HG03558 (cell line): ENCODE results near the gene IQCF6.
"Not testable (repeated sequence)": the region's sequence is repeated elsewhere in the genome, so short reads cannot be mapped to it uniquely, and the experiment has no call there.

Experiments
- ATAC-seq: cut with Tn5 transposase; IDR thresholded peaks from one replicate; pipeline ENCODE4 v1.9.1; 2021; ENCODE audit warnings: moderate number of reproducible peaks; ENCODE audit not compliant: unreplicated experiment; ENCODE audit errors: extremely low read depth

IQCF6 gene

DNA sequence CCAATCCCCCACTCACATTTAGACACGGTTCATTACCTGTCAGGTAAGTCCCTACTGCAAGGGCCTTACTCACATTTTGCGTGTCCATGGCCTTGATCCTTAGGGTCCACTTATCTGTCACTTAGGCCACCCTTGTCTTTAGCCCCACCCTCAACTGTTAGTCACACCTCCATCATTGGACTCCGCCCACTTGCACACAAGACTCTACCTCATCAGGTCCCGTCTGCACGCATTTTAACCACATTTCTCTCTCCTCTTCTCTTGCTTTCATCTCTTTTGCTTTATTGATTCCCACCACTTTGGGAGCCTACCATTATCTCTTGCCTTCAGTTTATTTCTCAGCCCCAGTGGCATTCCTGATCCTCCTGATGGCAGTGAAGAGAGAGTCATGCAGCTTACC is at the start of gene IQCF6:
TSS of gene IQCF6 (minus strand) at position 101 of the 400 bp plus-strand sequence. CDS start at position 88, 13 bp downstream.
- no peak for ATAC-seq

DNA sequence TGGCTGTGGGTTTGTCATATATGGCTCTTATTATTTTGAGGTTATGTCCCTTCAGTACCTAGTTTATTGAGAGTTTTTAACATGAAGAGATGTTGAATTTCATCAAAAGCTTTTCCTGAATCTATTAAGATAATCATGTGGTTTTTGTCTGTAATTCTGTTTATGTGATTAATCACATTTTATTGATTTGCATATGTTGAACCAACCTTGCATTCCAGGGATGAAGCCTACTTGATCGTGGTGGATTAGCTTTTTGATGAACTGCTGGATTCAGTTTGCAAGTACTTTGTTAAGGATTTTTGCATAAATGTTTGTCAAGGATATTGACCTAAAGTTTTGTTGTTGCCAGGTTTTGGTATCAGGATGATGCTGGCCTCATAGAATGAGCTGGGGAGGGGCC is 49.3 kb upstream of the IQCF6 start:
- ATAC-seq, result no peak

DNA sequence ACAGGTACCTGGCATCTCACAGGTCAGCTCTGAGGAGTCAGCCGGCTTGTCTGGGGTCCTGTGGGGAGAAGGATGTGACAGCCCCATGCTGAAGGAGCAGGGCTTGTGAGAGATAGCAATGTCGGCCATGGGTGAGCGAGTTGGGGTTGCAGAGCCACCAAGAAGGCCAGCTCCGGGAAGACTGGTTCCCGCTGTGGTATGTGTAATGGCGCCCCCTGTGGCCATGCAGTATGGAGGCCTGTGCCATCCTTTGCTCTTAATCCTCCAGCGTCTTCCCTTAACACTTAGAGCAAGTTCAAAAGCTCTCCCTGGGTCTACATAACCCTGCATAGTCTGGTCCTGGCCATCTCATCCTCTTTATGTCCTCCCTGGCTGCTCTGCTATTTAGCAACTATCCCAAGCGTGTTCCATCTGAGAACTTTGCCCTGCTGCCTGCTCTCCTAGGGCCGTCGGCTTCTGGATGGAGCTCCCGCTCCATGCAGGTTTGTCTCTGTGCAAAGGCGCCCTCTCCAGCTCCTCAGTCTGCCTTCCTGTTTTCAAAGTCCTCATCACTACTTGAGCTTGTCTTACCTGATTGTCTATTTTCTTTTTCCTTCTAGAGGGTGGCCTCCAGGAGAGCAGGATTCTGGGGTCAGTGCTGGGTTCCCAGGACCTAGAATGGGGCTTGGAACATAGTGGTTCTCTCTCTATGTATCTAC is 40.8 kb upstream of the IQCF6 start:
- ATAC-seq, result no peak

DNA sequence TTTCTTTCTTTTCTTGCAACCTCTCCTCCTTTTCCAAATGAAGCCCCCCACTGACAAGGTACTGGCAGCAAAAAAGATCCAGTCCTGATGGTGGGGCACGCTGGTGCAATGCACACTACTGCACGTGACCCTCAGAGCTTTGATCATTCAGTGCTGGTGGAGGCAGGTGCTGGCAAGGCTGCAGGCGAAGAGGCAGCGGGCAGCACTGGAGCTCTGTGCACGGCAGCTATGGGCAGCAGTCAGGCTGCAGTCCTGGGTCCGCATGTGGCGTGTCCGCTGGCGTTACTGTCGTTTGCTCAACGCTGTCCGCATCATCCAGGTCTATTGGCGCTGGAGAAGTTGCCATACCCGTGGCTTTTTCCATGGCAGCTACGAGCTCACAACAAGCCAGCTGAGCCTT is 40.1 kb upstream of the IQCF6 start:
- no peak for ATAC-seq

DNA sequence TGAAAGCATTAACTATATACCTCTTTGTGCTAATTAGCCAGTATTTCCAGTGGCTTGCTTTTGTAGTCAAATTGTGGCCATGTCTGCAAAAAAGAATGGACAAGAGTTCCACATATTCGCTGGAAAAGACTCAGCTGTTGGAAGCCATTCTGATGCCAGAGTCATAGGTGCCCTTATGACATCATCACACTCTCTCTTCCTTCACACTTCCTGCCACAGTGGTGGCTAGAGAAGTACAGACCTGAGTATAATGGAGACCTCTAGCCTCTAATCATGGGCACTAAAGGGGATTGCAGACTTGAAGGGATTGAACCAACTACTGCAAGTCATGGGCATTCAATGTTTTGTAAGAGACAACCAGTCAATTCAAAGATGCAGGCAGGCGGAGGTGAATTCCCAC is 38.3 kb upstream of the IQCF6 start:
- no peak for ATAC-seq

DNA sequence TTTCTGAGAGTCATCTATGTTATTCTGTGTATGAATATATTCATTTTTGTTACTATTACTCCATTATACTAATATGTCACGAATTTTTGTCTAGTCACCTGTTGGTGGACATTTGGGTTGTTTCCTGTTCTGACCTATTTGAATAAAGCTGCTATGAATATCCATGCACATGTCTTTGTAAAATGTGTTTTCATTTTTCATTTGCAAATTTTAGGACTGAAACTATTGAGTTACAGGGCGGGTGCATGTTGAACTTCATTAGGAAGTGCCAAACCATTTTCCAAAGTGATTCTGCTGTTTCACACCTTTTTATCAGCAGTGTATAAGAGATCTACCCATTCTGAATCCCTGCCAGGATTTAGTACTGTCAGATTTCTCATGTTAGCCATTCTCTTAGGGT is 37.7 kb upstream of the IQCF6 start:
- no peak for ATAC-seq

DNA sequence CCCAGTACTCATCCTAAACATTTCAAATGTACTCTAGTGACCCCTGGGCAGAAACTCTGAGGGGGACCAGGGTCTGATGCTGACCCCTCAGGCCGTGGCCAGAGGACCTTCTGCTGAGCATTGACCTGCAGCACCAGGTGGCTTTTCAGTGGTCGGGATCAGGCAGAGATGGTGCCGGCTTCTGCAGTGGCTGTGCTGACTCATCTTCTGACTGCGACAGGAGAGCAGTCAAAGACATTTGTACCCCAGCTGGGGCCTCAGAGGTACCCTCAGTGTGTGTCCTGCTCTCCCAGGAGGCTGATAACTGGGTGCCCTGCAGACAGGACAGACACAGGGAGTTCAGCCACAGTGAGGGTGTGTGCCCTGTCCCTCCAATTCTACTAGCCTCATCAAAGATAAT is 36.6 kb upstream of the IQCF6 start:
- no peak for ATAC-seq

DNA sequence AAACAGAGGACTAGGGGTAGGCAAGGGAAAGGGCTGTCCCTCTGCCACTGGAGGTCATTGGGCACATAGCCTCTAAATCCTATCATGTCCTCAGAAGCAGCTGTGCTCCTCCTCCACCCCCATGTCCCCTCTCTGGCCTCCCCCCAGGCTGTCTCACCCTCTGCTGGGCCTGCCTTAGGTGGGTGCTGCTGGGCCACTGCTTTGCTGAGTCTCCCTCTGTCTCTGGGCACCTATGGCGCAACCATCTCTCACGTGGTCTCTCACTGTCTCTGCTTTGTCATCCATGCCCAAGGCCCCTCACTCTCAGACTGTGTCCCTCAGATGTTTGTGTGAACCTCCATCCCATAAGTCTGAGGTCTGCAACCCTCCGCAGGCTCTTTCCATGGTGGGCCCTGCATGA is 35.0 kb upstream of the IQCF6 start:
- ATAC-seq, result no peak

DNA sequence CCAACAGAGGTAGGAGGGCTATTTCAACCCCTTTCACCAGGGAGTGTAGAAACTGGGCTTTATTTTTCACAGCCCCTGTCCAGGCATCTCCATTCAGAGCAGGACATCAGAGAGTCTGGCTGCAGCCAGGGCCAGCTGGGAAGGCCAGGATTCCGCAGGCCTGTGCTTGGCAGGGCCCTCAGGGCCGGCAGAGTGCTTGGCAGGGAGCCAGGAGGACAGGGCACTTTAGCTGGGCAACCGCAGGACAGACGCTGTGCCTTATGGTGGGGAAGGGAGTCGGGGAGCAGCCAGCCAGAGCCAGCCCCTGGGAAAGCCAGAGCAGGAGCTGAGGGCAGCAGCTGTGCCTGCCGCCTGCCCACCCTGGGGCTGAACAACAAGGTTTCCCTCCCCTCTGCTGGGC is 34.5 kb upstream of the IQCF6 start:
- no peak for ATAC-seq

DNA sequence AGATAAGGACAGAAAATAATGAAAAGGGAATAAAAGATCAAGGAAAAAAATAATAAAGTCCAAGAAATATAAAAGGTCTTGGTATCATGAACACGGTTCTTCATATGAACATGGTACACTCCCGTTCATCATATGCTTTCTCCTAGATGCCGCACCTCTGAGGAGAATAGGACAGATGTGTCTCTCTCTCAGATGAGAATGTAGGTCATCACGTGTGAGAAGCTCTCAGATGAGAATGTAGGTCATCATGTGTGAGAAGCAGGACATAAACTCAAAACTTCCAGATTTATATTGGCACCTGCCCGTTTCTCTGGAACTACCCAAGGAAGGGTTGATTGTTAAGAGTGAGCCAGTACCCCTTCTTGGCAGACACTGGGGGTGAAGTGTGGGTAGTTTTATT is 29.9 kb upstream of the IQCF6 start:
- ATAC-seq, result no peak

DNA sequence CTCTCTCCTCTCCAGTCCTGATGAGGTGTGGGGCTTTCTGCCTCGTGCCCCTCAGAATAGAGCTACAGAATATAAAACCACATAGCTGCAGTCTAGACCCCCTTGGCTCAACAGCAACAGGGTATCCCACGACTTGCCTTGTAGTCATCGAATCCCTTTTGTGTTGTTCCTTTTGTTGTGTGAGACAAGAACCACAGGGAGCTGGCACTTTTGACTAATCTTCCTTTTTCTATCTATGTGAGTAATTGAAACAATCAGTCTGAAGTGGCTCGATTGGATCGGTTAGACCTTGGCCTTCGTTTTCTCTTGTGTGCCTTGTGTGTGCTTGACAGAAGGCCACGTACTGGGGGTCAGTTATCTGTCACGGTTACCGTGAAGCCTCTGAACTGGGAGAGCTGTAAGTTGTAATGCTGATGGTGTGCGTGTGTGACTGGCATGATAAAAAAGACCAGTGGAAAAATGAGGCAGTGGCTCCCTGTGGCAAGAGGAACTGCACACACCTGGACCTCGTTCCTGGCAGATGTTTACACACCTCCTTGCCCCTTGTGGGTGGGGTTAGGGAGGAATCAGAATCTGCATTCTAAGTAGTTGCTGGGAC is 23.2 kb upstream of the IQCF6 start:
- no peak for ATAC-seq

DNA sequence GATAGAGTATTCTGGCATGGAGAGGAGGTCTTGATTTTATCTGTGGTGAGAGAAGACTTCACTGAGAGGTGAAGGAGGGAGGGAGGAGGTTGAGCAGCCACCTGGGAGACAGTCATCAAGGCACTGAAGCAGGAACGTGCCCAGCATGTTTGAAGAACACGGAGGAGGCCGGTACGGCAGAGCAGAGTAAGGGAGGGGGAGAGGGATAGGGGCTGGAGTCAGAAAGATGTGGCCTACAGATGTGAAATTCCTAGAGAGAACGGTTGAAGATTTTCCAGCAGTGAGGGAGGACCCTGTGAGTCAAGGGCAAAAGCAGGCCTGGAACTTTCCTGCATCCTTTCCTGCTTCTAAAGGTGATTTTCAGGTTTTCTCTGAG is 21.7 kb upstream of the IQCF6 start:
- no peak for ATAC-seq

DNA sequence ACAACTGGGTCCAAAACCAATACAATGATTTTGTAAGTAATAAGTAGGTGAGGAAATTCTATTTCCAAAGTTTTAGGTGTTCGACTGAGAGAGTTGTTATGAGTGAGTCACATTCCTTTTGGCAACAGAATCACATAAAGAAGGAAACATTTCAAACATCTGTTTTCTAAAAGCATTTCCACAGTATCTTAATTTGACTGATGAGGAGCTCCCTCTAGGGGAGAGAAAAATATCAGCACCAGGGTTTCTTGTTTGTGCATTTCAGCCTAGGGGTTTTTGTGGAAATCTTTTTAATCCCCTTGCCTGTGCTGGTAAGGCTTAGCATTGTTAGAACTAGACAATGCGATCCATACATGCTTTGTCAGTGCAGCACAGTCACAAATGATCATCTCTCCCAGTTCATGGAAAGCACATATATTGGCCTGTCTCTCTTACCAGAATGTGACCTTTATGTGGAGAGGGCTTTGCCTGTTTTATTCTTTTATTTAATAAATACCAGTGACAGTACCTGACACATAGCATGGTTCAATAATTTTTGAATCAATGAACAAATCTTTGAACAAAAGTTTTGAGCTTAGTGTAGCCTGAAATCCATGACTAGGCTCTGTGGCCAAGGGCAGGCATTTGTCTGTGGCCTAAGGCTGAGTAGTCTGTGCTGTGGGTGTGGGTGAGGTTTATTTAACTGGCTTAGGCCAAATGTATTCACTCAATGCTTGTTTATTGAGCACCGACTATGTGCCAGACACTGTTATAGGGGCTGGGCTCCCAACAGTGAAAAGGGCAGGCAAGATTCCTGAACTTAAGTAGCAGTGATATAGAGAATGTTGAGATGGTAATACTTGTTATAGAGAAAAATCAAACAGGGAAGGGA is 21.1 kb upstream of the IQCF6 start:
- ATAC-seq, result no peak

DNA sequence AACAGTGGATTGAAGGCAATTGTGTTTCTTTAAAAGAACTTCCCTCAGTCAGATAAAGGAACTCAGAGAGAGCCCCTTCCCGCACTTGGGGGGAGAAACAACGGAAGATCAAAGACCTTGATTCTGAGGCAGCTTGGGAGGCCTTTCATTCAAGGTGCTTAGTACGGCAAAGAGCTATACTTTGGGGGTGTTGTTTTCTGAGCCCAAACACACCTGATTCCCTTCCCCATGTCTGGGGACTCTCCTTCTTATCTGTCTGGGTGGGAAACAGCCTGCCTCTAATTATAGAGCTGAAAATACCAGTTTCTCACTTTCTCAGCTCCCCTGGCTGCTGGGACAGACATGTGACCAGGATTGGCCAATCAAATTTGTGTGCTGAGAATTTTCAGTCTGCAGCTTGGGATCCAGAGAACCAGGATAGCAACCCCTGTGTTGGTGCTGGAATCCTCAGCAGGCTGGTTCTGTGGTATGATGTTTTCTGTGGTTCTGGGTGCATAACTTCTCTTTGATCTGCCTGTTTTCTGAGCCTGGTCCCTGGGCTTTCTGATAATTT is 19.4 kb upstream of the IQCF6 start:
- no peak for ATAC-seq

DNA sequence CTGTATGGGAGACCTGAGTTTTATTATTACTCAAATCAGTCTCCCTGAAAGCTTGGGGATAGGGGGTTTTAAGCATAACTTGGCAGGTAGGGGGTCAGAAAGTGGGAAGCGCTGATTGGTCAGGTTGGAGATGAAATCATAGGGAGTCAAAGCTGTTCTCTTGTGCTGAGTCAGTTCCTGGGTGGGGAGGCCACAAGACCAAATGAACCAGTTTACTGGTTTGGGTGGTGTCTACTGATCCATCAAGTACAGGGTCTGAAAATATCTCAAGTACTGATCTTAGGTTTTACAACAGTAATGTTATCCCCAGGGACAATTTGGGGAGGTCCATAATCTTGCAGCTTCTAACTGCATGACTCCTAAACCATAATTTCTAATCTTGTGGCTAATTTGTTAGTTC is 17.8 kb upstream of the IQCF6 start:
- no peak for ATAC-seq

DNA sequence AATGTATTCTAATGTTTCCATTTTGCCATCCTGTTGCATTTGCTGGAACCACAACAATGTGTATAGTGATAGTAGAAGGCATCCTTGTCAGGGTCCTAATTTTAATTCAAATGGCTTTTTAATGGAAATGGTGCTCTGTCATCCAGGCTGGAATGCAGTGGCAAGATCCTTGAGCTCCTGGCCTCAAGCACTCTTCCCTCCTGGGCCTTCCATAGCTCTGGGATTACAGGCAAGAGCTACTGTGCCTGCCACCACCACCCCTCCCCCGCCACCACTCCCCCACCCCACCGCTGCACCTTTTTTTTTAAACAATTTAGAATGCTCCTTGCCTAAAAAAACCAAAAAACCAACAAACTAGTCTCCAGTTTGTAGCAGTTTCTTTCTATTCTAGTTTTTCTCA is 15.2 kb upstream of the IQCF6 start:
- no peak for ATAC-seq

DNA sequence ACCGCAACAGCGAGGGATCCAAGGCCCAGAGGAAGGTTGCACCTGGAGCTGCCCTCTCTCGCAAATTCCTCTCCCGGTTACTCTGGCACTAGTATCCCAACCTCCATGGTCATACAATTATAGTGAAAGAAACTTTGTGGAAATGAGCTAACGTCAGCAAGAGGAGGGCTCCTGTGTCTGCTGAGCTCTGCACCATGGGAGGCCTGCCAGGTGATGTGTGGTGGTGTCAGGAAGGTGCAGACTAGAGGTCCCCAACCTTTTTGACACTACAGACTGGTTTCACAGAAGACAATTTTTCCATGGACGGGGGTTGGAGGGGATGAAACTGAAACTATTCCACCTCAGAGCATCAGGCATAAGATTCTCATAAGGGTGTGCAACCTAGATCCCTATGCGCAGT is 13.2 kb upstream of the IQCF6 start:
- ATAC-seq, result no peak

DNA sequence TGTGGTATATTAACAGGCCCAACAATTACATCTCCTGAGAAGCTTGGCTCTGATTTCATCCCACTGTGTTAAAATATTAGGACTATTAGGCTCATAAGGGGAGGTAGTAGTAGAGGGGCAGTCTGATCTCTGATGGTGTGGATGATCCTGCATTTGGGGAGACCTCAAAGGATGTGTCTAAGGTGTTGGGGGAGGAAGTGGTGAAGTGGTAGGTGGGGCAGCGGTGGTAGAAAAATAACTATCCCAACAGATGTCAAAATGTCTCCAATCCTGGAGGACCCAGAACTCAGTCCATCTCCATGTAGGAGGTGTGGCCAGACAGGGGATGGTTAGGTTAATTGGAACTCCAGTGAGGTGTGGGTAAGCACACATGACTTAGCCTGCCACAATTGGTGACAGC is 10.4 kb upstream of the IQCF6 start:
- ATAC-seq, result no peak

DNA sequence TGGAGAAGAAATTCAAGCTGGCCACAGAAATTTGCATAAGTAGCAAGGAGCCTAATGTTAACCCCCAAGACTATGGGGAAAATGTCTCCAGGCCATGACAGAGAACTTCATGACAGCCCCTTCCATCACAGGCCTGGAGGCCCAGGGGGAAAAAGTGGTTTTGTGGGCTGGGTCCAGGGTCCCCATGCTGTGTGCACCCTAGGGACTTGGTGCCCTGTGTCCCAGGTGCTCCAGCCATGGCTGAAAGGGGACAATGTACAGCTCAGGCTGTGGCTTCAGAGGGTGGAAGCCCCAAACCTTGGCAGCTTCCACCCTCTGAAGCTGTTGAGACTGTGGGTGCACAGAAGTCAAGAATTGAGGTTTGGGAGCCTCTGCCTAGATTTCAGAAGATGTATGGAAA is 8.5 kb upstream of the IQCF6 start:
- not testable (repeated sequence) for ATAC-seq

DNA sequence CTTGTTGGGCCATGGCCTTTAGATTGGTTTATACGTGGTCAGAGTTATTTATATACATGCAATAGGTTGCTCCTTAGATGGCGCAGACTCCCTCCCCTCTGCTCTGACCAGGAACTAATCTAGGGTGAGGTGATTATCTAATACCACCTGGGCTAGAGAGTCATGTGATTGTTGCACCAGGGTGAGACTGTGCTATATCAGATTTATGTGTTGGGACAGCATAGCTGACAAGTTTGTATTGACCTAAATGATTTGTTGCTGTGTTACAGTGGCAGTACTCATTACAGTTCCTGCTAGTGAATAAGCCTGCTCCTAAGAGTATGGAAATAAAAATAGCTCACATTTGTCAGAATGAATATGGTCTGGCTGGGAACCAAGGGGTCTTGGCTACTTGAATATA is 7.2 kb upstream of the IQCF6 start:
- no peak for ATAC-seq

DNA sequence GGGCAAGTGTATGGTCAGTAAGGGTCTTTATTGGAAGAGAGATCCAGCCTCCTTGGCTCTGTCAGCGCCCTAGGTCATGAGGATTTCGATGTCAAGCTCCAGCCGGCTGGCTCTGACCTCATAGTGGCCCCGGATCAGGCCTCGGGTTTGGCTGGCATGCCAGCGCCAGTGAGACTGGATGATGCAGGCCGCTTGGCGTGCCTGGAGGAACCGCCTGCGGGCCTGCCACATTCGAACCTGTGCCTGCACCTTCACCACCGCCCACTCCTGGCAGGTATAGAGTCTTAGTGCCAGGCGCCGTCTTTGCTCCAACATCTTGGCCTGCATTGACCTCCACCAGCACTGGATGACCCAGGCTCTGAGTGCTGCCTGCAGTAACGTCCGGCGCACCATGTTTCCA is 483 bp downstream of the IQCF6 start:
- ATAC-seq, result no peak
